Mammary epithelial cell (primary cell): ENCODE results near the gene DTNB.

Source experiments
- CTCF ChIP-seq, 2 donors: IDR thresholded peaks in 1 of 2; conservative IDR thresholded peaks in 1 of 2; 2 replicates each; pipeline ENCODE4 v1.5.1; 2011 to 2012; ENCODE audit warnings: inconsistent platforms in 2 of 2, low read length in 2 of 2, mild to moderate bottlenecking in 2 of 2, control low read depth in 1 of 2, low read depth in 1 of 2; ENCODE audit not compliant: insufficient read depth in 1 of 2; ENCODE audit errors: extremely low read depth in 1 of 2
- EZH2 ChIP-seq: IDR thresholded peaks from 2 replicates; pipeline ENCODE4 v1.6.1; 2012; ENCODE audit warnings: low read length, inconsistent platforms, borderline replicate concordance

GRCh38 chr2:25548601-25549000 lies 124.8 kb downstream of the DTNB start:
- TF ChIP-seq CTCF (conservative IDR thresholded peaks at IDR 0.05 in 1 of 2, IDR thresholded peaks at IDR 0.05 in 1 of 2; ENCODE audit: extremely low read depth in 1 of 2, insufficient read depth in 1 of 2, low read depth in 1 of 2, low read length in 2 of 2): no peak
- TF ChIP-seq EZH2: no peak
